Stimulated activated CD4-positive, alpha-beta T cell treated with anti-CD3 and anti-CD28 coated beads, Interleukin-15, amount 100 ng/mL, for 48 hours (primary cell): ENCODE measurements around the gene CMBL.
A peak's percentile ranks its signal among the peaks of the same experiment; 100 is the strongest.
"Not testable (repeated sequence)": the region's sequence is repeated elsewhere in the genome, so short reads cannot be mapped to it uniquely, and the experiment has no call there.

Experiments used
- DNase-seq, 2 donors: peaks; one replicate each; pipeline ENCODE4 v3.0.0-alpha.2; 2020; ENCODE audit warnings: low read depth in 2 of 2

CMBL gene

GRCh38 chr5:10257870-10258269 lies 49.8 kb downstream of the CMBL start:
- DNase-seq, result no peak

- DNase-seq, result no peak
Observed at GRCh38 chr5:10254686-10255085, 53.0 kb downstream of the CMBL start.

- DNase-seq, result no peak
Observed at GRCh38 chr5:10253390-10253789, 54.3 kb downstream of the CMBL start.

GRCh38 chr5:10251405-10251804 lies 56.3 kb downstream of the CMBL start:
- DNase-seq, result no peak

- DNase-seq, result no peak
Observed at GRCh38 chr5:10250806-10251276, 56.9 kb downstream of the CMBL start.

GRCh38 chr5:10249948-10250805 lies 57.5 kb downstream of the CMBL start, which contains the start of gene CCT5:
Gene CCT5, plus strand, starts transcription at chr5:10250280. Its CDS starts 61 bp downstream, at chr5:10250341.
- DNase-seq, result peak; percentile 81 to 84

GRCh38 chr5:10248378-10249260 lies 59.1 kb downstream of the CMBL start:
- no peak for DNase-seq

GRCh38 chr5:10247217-10247616 lies 60.5 kb downstream of the CMBL start:
- DNase-seq, result not testable (repeated sequence)

- DNase-seq, result no peak
Observed at GRCh38 chr5:10246761-10247160, 60.9 kb downstream of the CMBL start.

GRCh38 chr5:10244342-10244944 lies 63.3 kb downstream of the CMBL start:
- DNase-seq, result no peak

GRCh38 chr5:10243660-10244240 lies 64.0 kb downstream of the CMBL start:
- no peak for DNase-seq

GRCh38 chr5:10235350-10235749 lies 72.4 kb downstream of the CMBL start:
- DNase-seq, result no peak

GRCh38 chr5:10233505-10233904 lies 74.2 kb downstream of the CMBL start:
- DNase-seq, result no peak

- DNase-seq, result no peak
Observed at GRCh38 chr5:10233011-10233410, 74.7 kb downstream of the CMBL start.

GRCh38 chr5:10232386-10232785 lies 75.3 kb downstream of the CMBL start:
- no peak for DNase-seq

- no peak for DNase-seq
Observed at GRCh38 chr5:10229306-10230048, 78.2 kb downstream of the CMBL start.

- no peak for DNase-seq
Observed at GRCh38 chr5:10228288-10228687, 79.4 kb downstream of the CMBL start.
